GM21576 (cell line): ENCODE measurements around the gene GTF2H3.
A peak's percentile ranks its signal among the peaks of the same experiment; 100 is the strongest.
"Not testable (repeated sequence)": the region's sequence is repeated elsewhere in the genome, so short reads cannot be mapped to it uniquely, and the experiment has no call there.

Source experiments
- ATAC-seq: cut with Tn5 transposase; IDR thresholded peaks from one replicate; pipeline ENCODE4 v1.9.1; 2021; ENCODE audit warnings: mild to moderate bottlenecking, moderate library complexity; ENCODE audit not compliant: unreplicated experiment

Gene GTF2H3

DNA sequence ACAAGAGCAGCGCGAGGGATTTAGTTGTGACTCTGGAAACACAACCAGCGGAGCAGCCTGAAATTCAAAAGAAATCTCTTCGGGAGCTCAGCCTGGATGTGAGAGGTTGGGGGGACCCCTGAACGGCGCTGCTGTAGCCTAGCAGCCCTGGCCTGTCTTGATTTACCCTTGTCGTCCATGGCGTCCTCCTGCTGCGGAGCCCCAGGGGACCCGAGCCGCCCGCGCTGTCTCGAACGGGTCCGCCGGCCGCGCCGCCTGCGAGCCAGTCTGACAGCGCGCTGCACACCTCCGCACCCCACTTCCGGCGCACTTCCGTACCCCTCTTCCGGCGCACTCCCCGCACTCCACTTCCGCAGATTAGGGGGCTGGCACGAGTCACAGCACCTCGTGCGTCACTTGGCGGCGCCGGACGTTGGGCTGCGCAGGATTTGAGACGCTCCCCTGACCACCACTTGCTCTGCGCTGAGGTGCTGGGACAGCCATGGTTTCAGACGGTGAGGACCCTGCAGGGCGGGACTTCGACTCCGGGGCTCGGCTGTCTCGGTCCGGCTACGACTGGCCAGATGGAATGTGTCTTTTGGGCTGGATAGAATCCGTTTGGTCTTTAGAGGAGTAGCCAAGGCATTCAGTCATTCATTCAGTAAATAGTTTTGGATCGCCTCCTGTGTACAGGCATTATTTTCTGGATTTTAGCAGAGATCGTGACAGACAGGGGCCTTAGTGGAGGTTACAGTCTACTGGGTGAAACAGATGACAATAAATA lies at the start of gene GTF2H3, which contains the start of gene EIF2B1:
Gene GTF2H3 (plus strand): TSS at position 451 of the 763 bp plus-strand sequence. CDS start 31 bp downstream, at position 482.
Gene EIF2B1 (minus strand): TSS at position 308 of the 763 bp plus-strand sequence. CDS start 129 bp downstream, at position 179.
- peak; percentile 90 for ATAC-seq

GRCh38 chr12:123591702-123592481 lies 41.7 kb upstream of the GTF2H3 start:
- no peak for ATAC-seq

DNA sequence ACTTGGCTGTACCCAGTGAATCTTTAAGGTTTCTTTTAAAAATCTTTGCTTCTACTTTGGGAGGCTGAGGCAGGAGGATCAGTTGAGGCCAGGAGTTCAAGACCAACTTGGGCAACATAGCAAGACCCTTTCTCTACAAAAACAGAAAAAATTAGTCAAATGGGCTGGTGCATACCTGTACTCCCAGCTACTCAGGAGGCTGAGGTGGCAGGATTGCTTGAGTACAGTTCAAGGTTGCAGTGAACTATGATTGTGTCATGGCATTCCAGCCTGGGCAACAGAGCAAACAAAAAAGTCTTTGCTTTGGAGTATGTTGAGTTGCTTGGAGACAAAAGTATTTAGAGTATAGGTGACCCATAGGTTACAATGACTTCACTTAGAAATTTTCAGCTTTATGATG lies 37.9 kb upstream of the GTF2H3 start:
- ATAC-seq: no peak

DNA sequence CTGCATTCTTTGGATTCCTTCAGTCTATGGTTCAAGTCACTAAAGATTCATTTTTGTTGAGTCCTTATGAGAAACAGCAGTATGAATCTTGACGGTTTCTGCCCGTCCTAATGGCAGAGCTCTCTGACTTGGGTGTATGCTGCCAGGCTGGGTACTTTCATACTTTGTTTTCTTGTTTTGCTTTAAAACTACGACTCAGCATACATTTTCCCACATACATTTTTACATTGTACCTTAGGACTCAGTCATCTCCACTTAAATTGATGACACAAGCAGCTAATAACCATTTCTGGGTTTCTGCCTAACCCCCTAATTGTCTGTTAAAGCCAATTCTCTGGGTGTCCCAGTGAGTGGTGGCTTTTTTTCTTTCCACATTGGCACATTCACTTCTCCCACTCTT lies 36.5 kb upstream of the GTF2H3 start:
- ATAC-seq: no peak

- ATAC-seq: no peak
These were observed 35.1 kb upstream of the GTF2H3 start for GRCh38 chr12:123598522-123598921.

- ATAC-seq: no peak
These were observed 34.3 kb upstream of the GTF2H3 start for GRCh38 chr12:123599310-123599709.

DNA sequence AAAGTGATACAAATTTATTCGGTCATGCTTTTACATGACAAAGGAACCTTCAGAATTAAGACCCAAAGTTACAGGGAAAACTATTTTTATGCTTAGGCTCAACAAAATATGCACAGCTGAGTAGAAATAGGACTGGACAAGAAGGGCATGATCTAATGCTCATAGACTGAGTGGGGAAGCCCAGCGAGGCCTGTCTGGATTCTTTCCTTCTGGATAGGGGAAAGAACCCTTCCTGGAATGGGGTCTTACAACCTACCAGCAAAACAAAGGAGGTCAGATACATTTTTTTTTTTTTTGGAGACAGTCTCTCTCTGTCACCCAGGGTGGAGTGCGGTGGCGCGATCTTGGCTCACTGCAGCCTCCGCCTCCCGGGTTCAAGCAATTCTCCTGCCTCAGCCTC lies 33.9 kb upstream of the GTF2H3 start:
- no peak for ATAC-seq

- ATAC-seq: peak; percentile 88
These were observed 31.8 kb upstream of the GTF2H3 start, which contains the start of gene DDX55 for GRCh38 chr12:123601602-123602489. TSS of gene DDX55 (plus strand) at chr12:123602099. CDS start at chr12:123602149, 50 bp downstream.

DNA sequence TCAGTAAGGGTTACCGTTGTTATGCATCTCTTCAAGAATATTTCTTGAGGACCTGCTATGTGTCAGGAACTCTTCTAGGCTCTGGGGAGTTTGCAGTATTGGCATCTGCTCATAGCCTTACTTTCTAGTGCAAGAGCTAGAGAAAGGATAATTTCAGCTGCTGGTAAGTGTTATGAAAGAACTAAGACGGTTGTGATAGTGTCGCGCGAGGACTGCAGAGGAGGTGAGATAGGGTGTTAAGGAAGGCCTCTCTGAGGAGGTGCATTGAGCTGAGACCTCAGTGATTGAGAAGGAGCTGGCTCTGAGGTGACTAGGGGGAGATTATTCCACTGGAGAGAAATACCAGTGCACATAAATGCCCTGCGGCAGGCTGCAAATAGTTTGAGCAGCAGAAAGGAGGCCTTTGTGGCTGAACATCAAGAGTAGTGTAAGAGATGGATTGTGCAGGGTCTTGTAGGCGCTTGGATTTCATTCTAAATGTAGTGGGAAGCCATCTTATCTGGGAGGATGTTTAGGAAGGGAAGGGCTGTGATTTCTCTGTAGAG lies 30.9 kb upstream of the GTF2H3 start:
- ATAC-seq: no peak

GRCh38 chr12:123603495-123603894 lies 30.1 kb upstream of the GTF2H3 start:
- not testable (repeated sequence) for ATAC-seq

GRCh38 chr12:123607756-123608155 lies 25.9 kb upstream of the GTF2H3 start:
- no peak for ATAC-seq

DNA sequence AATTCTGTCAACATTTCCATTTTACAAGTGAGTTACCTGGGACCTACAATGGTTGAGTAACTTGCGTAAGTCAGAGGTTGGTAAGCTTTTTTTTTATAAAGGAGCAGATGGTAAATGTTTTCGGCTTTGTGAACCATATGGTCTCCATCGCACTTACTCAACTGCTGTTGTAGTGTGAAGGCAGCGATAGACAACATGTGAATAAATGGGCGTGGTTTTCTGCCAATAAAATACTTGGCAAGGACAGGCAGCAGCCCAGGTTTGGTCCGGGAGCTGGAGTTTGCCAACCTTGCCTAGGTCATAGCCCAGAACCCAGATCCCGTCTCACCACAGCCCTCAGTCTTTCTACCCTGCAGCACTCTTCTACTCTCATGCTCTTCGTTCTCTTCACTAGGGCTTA lies 25.4 kb upstream of the GTF2H3 start:
- no peak for ATAC-seq

DNA sequence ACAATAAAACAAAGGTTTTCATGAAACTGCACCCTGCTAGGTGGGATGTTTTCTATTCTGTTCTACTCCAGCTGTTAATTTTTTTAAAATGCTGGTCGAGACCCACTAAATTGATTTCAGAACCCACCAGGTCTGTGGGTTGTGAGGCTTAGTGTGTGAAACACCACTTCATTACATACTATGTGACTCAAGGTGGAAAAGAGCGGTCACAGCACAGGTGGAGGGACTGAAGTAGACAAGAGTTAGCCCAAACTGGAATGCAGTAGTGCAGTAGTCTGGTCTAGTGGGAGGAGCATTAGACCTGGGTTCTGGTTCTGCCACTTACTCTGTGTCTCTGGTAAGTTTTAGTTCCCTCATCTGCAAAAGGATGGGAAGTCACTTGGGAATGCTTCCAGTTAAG lies 19.5 kb upstream of the GTF2H3 start:
- ATAC-seq: no peak

GRCh38 chr12:123614531-123614930 lies 19.1 kb upstream of the GTF2H3 start:
- ATAC-seq: no peak

GRCh38 chr12:123617144-123617543 lies 16.5 kb upstream of the GTF2H3 start:
- no peak for ATAC-seq

- no peak for ATAC-seq
These were observed 16.0 kb upstream of the GTF2H3 start for GRCh38 chr12:123617580-123617979.

- ATAC-seq: no peak
These were observed 12.5 kb upstream of the GTF2H3 start for GRCh38 chr12:123621101-123621500.

DNA sequence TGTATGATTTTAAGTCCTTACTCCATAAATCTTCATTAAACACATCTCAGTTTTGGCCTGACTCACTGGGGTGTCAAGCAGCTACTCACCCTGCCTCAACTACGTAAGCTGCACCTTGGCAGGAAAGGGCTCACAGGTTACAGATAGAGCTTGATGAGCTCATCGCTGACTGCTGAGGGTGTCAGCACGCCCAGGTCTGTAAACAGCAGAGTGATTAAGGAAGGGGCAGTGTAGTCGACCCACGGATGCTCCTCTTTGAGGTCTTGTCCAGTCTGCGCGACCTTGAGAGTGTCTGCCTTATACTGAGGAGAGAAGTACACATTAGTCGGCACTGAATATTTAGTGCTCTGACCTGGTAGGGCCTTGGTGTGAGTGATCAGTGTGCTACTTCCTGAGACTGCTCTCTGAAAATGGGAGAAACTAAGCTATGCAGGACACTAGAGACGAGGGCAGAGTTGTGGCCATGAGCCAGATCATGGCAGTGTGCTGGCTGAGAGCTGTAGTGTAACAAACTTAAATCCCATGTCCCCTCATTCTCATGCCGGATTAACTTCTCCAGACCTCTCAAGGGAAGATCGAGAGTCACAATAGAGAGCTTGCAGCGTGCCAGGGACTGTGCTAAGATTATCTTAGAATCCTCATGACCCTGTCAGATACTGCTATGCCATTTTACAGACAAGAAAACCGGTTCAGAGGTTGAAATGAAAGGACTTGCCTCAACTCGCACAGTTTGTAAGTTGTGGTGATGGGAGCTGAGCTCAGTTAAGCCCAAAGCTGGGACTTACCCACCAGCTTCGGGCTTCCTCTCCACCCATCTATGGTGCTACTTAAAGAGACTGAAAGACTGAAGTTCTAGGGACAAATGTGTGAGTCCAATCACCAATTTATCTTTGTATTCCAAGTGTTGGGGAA lies 11.8 kb upstream of the GTF2H3 start:
- ATAC-seq: no peak

DNA sequence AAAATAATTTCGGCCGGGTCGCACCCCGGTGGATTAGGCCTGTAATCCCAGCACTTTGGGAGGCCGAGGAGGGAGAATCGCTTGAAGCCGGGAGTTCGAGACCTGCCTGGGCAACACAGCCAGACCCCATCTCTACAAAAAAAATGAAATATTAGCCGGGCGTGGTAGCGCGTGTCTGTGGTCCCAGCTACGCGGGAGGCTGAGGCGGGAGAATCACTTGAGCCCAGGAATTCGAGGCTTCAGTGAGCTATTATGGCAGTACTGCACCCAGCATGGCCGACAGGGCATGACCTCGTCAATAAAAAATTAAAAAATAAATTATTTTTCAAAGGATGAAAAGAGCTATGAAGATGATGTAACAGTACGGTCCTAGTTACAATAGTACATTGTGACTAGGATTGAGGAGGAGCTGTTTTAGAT lies 523 bp downstream of the GTF2H3 start:
- no peak for ATAC-seq

- ATAC-seq: no peak
These were observed 10.3 kb downstream of the GTF2H3 start for GRCh38 chr12:123643911-123644310.
